GM19099 (cell line): ENCODE measurements around the gene ZNF527.

Source experiments
- POLR2A ChIP-seq: IDR thresholded peaks from 3 replicates; pipeline ENCODE4 v1.6.1; 2011; ENCODE audit warnings: low read depth; ENCODE audit not compliant: insufficient read length; ENCODE audit errors: extremely low read depth

Gene ZNF527

GRCh38 chr19:37413313-37414084 lies 42.6 kb downstream of the ZNF527 start:
- TF ChIP-seq POLR2A = no peak
